Lower leg skin (tissue), 4 donors: ENCODE results near the gene IL13RA1. TPM values are rescaled to one million over a fixed set of nuclear protein-coding genes. Genes with fewer than 3 reads are reported as not detected.

Experiments used
- DNase-seq, 2 donors: peaks; one replicate each; pipeline ENCODE4 v3.0.0-alpha.2; 2019; ENCODE audit warnings: low spot score in 2 of 2
- H3K4me3 ChIP-seq: fragments of 200-600 bp; sonication (generic); 2 replicates; pipeline ENCODE4 v1.5.1; 2017; ENCODE audit warnings: mild to moderate bottlenecking, low read depth; ENCODE audit not compliant: poor library complexity, severe bottlenecking
- CTCF ChIP-seq, 3 donors: fragments of 450-650 bp; IDR thresholded peaks; one replicate each; pipeline ENCODE4 v1.5.1; 2016; ENCODE audit warnings: antibody characterized with exemption in 3 of 3, mild to moderate bottlenecking in 3 of 3, moderate library complexity in 2 of 3
- POLR2A ChIP-seq, 2 donors: fragments of 450-650 bp; IDR thresholded peaks; one replicate each; pipeline ENCODE4 v1.6.1; 2016 to 2017; ENCODE audit warnings: antibody characterized with exemption in 2 of 2, mild to moderate bottlenecking in 1 of 2, moderate library complexity in 1 of 2
- WGBS, 2 donors: methylation state at CpG; one replicate each; pipeline ENCODE4 v1.1.5; 2018; 5-methylcytosine and 5-hydroxymethylcytosine counted together
- intact Hi-C: fragments of 100-400 bp; cut with DNase I; formaldehyde crosslinking; loops from one replicate; pipeline ENCODE4 v1.15.0; 2023; ENCODE audit warnings: low total_unique reads
- total RNA-seq, 4 donors: library from RNA; depleted of rRNA; stranded (reverse); fragments of >200 nt; gene quantifications; one replicate each; pipeline ENCODE4 v1.1.0, GENCODE V29; 2016

IL13RA1 gene
- total RNA-seq = 10 to 100 TPM; 14.4 to 33.0 (median 19.5) TPM

DNA sequence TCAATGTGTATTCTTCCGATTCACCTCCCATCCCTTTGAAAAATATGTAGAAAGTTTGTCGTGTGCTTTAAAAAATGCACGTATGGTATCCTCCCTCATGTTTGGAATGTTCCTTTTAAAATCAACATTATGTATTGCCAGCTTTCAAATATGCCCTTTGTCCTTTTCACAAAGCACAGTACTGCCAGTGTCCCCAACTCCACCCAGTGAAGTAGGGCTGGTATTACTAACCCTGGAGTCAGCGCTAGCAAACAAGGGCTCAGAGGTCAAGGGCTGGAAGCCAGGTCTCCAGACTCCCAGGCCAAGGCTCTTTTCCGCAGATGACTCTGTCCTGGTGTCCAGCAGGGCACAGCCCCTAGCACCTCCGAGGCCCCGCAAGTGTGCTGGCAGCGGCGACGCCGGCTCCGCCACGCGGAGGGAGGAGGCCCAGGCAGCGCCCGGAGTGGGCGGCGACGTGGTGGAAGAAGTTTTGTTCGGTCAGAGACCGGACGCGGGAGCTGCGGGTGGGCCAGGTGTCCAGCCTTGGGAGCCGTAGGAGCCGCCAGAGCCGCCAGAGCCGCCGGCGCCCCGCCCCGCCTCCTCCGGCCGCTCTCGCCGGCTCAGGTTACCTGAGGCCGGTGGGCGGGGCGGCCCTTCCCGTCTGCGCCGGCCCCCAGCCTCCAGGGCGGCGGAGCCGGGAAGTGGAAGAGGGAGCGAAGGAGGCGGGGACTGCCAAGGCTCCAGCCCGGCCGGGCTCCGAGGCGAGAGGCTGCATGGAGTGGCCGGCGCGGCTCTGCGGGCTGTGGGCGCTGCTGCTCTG, at the start of gene IL13RA1:
Gene IL13RA1 (plus strand): TSS at position 720 of the 799 bp plus-strand sequence. CDS start 33 bp downstream, at position 753.
- TF ChIP-seq CTCF (IDR thresholded peaks at IDR 0.05) = no peak
- no peak for TF ChIP-seq POLR2A (IDR thresholded peaks at IDR 0.05)
- WGBS, 2 donors = 25 to 31% methylated on average over 3 to 45 of the region's 56 CpGs
- DNase-seq = peak; percentile 47 to 93
- peak within 1 kb of the TSS; percentile 59 for H3K4me3 ChIP-seq
- intact Hi-C loops = no loop called here

DNA sequence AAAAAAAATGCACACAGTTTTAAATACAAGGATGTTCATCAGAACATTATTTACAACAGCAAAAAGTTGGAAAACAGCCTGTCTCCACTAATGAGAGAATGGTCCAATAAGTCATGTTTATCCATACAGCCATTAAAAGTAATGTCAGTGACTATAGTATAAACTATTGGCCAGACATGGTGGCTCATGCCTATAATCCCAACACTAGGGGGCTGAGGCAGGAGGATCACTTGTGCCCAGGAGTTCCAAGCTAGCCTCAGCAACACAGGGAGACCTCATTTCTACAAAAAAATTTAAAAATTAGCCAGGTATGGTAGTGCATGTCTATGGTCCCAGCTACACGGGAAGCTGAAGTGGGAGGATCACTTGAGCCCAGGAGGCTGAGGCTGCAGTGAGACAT, 48.1 kb upstream of the IL13RA1 start:
- intact Hi-C loops = no loop called here
- 73 to 100% methylated on average over 1 of the region's 1 CpG for WGBS, 2 donors
- TF ChIP-seq CTCF (IDR thresholded peaks at IDR 0.05) (no peak), POLR2A (IDR thresholded peaks at IDR 0.05) (no peak)
- no peak overlapping the region for H3K4me3 ChIP-seq
- no peak for DNase-seq

DNA sequence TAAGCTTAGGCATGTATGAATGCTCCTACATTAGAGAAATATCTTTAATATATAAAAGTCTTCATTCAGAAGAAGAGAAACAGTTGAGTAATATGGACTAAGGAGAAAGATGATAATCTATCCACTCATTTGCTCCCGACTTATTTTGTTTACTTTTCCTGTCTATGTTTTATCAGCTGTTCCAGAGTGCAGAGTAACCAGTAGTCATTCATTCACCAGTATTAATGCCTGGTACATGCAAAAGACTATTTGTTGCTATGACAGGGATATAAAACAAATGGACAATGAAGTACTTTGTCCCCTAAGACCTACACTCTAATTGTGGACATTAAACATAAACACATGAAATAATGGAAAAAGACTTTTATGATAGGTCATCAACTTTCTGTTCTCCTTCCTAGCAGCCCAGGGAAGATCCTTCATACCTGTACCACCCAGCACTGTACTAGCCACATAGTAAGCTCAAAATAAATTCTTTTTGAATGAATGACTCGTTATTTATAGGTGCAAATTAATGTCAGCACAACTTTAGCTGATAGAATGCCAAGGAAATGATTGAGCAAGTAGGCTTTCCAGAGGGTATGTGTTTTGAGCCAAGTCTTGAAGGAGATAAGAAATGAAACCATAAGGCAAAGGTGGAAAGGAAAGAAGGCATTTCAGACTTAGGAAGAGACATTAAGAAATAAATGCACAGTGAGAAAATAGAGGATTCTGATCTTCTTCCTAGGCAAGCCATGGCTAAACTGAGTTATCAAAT, 45.0 kb upstream of the IL13RA1 start:
- intact Hi-C loops = no loop called here
- no peak for TF ChIP-seq POLR2A (IDR thresholded peaks at IDR 0.05)
- TF ChIP-seq CTCF (IDR thresholded peaks at IDR 0.05) = no peak
- WGBS, 2 donors = 43 to 44% methylated on average over 2 of the region's 2 CpGs
- no peak overlapping the region for H3K4me3 ChIP-seq
- no peak for DNase-seq

GRCh38 chrX:118685393-118685792, 42.0 kb upstream of the IL13RA1 start:
- no peak for DNase-seq
- H3K4me3 ChIP-seq = no peak overlapping the region
- TF ChIP-seq POLR2A (IDR thresholded peaks at IDR 0.05) (no peak), CTCF (IDR thresholded peaks at IDR 0.05) (no peak)
- intact Hi-C loops = no loop called here
- WGBS, 2 donors = 81 to 99% methylated on average over 3 of the region's 3 CpGs

- intact Hi-C loops = no loop called here
These were observed 38.5 kb upstream of the IL13RA1 start for GRCh38 chrX:118688935-118689334.

More at GRCh38 chrX:118688935-118689334, 38.5 kb upstream of the IL13RA1 start:
- no peak overlapping the region for H3K4me3 ChIP-seq
- DNase-seq = no peak
- WGBS, 2 donors = 52 to 63% methylated on average over 3 of the region's 3 CpGs
- TF ChIP-seq CTCF (IDR thresholded peaks at IDR 0.05) (no peak), POLR2A (IDR thresholded peaks at IDR 0.05) (no peak)
